GM12875 (cell line): ENCODE data around the gene ZNF441.
A peak's percentile ranks its signal among the peaks of the same experiment; 100 is the strongest.

Experiments
- H3K4me3 ChIP-seq: one replicate; pipeline ENCODE4 v1.5.1; 2011; ENCODE audit warnings: low read depth, low read length, control low read depth
- TF ChIP-seq, protein P1 (sequence below): IDR thresholded peaks from 2 replicates; pipeline ENCODE4 v1.5.1; 2011; ENCODE audit warnings: low read depth, mild to moderate bottlenecking, control low read depth, inconsistent platforms, low read length, moderate library complexity, borderline replicate concordance; ENCODE audit not compliant: insufficient read depth

Gene ZNF441

GRCh38 chr19:11766597-11767591 lies at the start of gene ZNF441:
TSS of gene ZNF441 (plus strand) at chr19:11767000. CDS start at chr19:11767194, 194 bp downstream.
- TF ChIP-seq, protein P1, sequence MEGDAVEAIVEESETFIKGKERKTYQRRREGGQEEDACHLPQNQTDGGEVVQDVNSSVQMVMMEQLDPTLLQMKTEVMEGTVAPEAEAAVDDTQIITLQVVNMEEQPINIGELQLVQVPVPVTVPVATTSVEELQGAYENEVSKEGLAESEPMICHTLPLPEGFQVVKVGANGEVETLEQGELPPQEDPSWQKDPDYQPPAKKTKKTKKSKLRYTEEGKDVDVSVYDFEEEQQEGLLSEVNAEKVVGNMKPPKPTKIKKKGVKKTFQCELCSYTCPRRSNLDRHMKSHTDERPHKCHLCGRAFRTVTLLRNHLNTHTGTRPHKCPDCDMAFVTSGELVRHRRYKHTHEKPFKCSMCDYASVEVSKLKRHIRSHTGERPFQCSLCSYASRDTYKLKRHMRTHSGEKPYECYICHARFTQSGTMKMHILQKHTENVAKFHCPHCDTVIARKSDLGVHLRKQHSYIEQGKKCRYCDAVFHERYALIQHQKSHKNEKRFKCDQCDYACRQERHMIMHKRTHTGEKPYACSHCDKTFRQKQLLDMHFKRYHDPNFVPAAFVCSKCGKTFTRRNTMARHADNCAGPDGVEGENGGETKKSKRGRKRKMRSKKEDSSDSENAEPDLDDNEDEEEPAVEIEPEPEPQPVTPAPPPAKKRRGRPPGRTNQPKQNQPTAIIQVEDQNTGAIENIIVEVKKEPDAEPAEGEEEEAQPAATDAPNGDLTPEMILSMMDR = no peak
- peak within 1 kb of the TSS; percentile 86 for H3K4me3 ChIP-seq

GRCh38 chr19:11721681-11722080 lies 45.1 kb upstream of the ZNF441 start:
- no peak overlapping the region for H3K4me3 ChIP-seq
- TF ChIP-seq, protein P1 = no peak

DNA sequence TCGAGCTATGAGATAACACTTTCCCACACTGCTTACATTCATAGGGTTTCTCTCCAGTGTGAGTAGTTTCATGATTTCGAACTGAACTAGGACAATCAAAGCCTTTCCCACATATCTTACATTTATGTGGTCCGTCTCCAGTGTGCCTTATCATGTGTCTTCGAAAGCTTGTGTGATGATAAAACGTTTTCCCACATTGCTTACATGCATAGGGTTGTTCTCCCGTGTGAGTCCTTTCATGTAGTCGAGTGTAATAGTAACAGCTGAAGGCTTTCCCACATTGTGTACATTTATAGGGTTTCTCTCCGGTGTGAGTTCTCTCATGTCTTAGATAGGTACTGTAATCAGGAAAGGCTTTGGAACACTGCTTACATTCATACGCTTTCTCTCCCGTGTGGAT lies 44.4 kb upstream of the ZNF441 start:
- TF ChIP-seq, protein P1 = no peak
- no peak overlapping the region for H3K4me3 ChIP-seq

DNA sequence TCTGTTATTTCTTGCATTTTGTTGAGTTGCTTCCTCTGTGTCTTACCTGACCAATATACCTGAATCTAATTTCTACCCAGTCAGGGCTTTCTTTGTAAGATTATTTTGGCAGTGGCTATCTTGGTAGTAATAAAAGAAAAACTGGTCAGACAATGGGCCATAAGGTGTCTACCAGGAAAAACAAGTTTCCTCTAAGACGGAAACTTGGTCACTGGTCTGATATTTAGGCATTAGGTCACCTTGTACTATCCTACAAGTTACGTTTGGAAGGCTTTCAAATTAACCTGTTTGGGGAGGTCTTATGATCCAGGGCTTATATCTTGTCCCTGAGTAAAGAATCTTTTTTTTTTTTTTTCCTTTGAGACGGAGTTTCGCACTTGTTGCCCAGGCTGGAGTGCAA lies 37.2 kb upstream of the ZNF441 start:
- H3K4me3 ChIP-seq = no peak overlapping the region
- TF ChIP-seq, protein P1 = no peak

DNA sequence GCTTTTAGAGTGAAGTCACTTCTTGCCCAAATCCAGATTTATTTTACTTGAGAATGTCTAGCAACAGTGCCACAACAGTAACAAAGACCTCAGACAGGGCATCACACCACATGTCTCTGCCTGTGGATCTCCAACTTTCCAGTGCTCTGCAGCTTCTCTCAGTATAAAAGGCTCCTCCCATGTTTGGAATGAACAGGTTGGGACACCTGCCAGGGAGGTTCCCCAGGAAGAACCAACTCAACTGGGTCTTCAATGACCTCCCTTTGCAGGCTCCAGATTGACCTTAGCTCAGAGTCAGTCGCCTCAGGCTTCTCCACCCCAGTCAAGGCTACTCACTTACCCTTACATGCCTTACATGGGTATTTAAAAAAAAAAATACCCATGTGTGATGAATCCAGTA lies 31.4 kb upstream of the ZNF441 start:
- TF ChIP-seq, protein P1 = no peak
- no peak overlapping the region for H3K4me3 ChIP-seq

DNA sequence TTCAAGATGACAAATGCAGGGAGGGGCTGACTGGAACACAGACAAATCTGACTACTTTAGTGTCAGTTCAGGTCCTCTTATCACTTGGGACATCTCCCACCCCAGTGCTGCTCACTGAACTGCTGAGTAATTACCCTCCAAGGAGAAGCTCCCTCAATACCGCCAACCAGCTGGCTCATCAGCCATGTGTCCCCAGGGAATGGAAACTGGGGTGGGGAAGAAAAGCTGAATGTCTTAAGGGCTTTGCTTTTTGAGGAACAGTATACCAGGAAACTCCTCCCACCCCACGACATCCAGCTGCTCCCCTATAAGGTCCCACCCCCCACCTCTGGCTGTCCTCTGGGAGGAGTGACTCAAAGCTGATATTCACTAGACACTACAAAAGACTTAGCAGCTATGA lies 30.1 kb upstream of the ZNF441 start:
- no peak overlapping the region for H3K4me3 ChIP-seq
- TF ChIP-seq, protein P1 = no peak
